ENCODE results near the gene ODC1.

- TF ChIP-seq CTCF (IDR thresholded peaks at IDR 0.05 in 8 of 11, conservative IDR thresholded peaks at IDR 0.05 in 3 of 11) (no peak), POLR2A (IDR thresholded peaks at IDR 0.05) (no peak), POLR2AphosphoS5 (IDR thresholded peaks at IDR 0.05) (no peak)
These were observed 5.8 kb upstream of the ODC1 start for GRCh38 chr2:10453905-10454298.

Measured in spleen (tissue), 7 donors.